Nephron progenitor cell (in vitro differentiated cells): Measurements from ENCODE around the gene GLYATL1B.
"Not testable (repeated sequence)": the region's sequence is repeated elsewhere in the genome, so short reads cannot be mapped to it uniquely, and the experiment has no call there.

ENCODE experiments used
- DNase-seq: peaks from one replicate; pipeline ENCODE4 v3.0.0; 2021
- H3K27ac Mint-ChIP-seq: 2 replicates; pipeline ENCODE4 v1.8.0; 2021; ENCODE audit warnings: mild to moderate bottlenecking, moderate library complexity, mixed read lengths
- H3K27me3 Mint-ChIP-seq: 2 replicates; pipeline ENCODE4 v1.8.0; 2021; ENCODE audit warnings: mild to moderate bottlenecking, low read depth, mixed read lengths; ENCODE audit not compliant: poor library complexity
- H3K36me3 Mint-ChIP-seq: 2 replicates; pipeline ENCODE4 v1.8.0; 2021; ENCODE audit warnings: low read depth, mixed read lengths
- H3K4me1 Mint-ChIP-seq: 2 replicates; pipeline ENCODE4 v1.8.0; 2021; ENCODE audit warnings: mixed read lengths
- H3K4me3 Mint-ChIP-seq: 2 replicates; pipeline ENCODE4 v1.8.0; 2021; ENCODE audit warnings: mild to moderate bottlenecking, moderate library complexity, mixed read lengths
- H3K9me3 Mint-ChIP-seq: 2 replicates; pipeline ENCODE4 v1.8.0; 2021; ENCODE audit warnings: mild to moderate bottlenecking, moderate library complexity, mixed read lengths
- CTCF ChIP-seq: fragments of 200-600 bp; sonication (generic); IDR thresholded peaks from 2 replicates; pipeline ENCODE4 v1.5.0; 2021; ENCODE audit warnings: antibody characterized with exemption

Gene GLYATL1B

GRCh38 chr11:59062602-59063529 lies 23.2 kb upstream of the GLYATL1B start:
- TF ChIP-seq CTCF, result no peak
- no peaks in the 10 kb centered on the region for H3K9me3 Mint-ChIP-seq
- no peak overlapping the region for H3K27ac Mint-ChIP-seq
- no peaks in the 10 kb centered on the region for H3K36me3 Mint-ChIP-seq
- peaks cover 19% of the 10 kb centered on the region for H3K27me3 Mint-ChIP-seq
- DNase-seq, result no peak
- no peak overlapping the region for H3K4me3 Mint-ChIP-seq
- peaks cover 5% of the 10 kb centered on the region for H3K4me1 Mint-ChIP-seq

GRCh38 chr11:59063996-59064727 lies 21.9 kb upstream of the GLYATL1B start:
- DNase-seq, H3K27ac Mint-ChIP-seq, H3K4me1 Mint-ChIP-seq, H3K4me3 Mint-ChIP-seq, H3K36me3 Mint-ChIP-seq, H3K9me3 Mint-ChIP-seq: not testable (repeated sequence)
- H3K27me3 Mint-ChIP-seq, result peaks cover 13% of the 10 kb centered on the region

- Mint-ChIP-seq H3K4me1 (no peaks in the 10 kb centered on the region), H3K9me3 (peaks cover 3% of the 10 kb centered on the region), H3K4me3 (no peak overlapping the region), H3K27me3 (peaks cover 15% of the 10 kb centered on the region), H3K27ac (no peak overlapping the region), H3K36me3 (no peaks in the 10 kb centered on the region)
- DNase-seq, result no peak
- TF ChIP-seq CTCF, result no peak
Observed at GRCh38 chr11:59069087-59069486, 17.0 kb upstream of the GLYATL1B start.

- Mint-ChIP-seq H3K27ac (no peak overlapping the region), H3K27me3 (no peaks in the 10 kb centered on the region), H3K4me1 (peaks cover 6% of the 10 kb centered on the region), H3K9me3 (peaks cover 14% of the 10 kb centered on the region), H3K4me3 (no peak overlapping the region), H3K36me3 (no peaks in the 10 kb centered on the region)
- no peak for DNase-seq
- TF ChIP-seq CTCF, result no peak
Observed at GRCh38 chr11:59076876-59077571, 9.1 kb upstream of the GLYATL1B start.

GRCh38 chr11:59078435-59078834 lies 7.7 kb upstream of the GLYATL1B start:
- Mint-ChIP-seq H3K4me3 (no peak overlapping the region), H3K36me3 (no peaks in the 10 kb centered on the region), H3K27me3 (no peaks in the 10 kb centered on the region), H3K4me1 (peaks cover 6% of the 10 kb centered on the region), H3K9me3 (peaks cover 13% of the 10 kb centered on the region), H3K27ac (no peak overlapping the region)
- DNase-seq, result no peak
- no peak for TF ChIP-seq CTCF

- TF ChIP-seq CTCF, result no peak
- Mint-ChIP-seq H3K9me3 (peaks cover 11% of the 10 kb centered on the region), H3K4me3 (no peak overlapping the region), H3K27ac (no peak overlapping the region), H3K4me1 (peaks cover 6% of the 10 kb centered on the region), H3K36me3 (no peaks in the 10 kb centered on the region), H3K27me3 (no peaks in the 10 kb centered on the region)
- no peak for DNase-seq
Observed at GRCh38 chr11:59079086-59079485, 7.0 kb upstream of the GLYATL1B start.

GRCh38 chr11:59080421-59080820 lies 5.7 kb upstream of the GLYATL1B start:
- DNase-seq, H3K27ac Mint-ChIP-seq, H3K36me3 Mint-ChIP-seq, H3K4me3 Mint-ChIP-seq, H3K9me3 Mint-ChIP-seq, H3K4me1 Mint-ChIP-seq, H3K27me3 Mint-ChIP-seq: not testable (repeated sequence)

- not testable (repeated sequence) for H3K9me3 Mint-ChIP-seq, DNase-seq, H3K4me1 Mint-ChIP-seq, H3K27me3 Mint-ChIP-seq, H3K36me3 Mint-ChIP-seq, H3K27ac Mint-ChIP-seq, H3K4me3 Mint-ChIP-seq
Observed at GRCh38 chr11:59081430-59082020, 4.6 kb upstream of the GLYATL1B start.
